Hepatic stellate cell (primary cell): ENCODE measurements around the gene CFAP43.
"Not testable (repeated sequence)": the region's sequence is repeated elsewhere in the genome, so short reads cannot be mapped to it uniquely, and the experiment has no call there.

Source experiments
- DNase-seq: peaks from one replicate; pipeline ENCODE4 v3.0.0; 2011; ENCODE audit warnings: low spot score

Gene CFAP43

DNA sequence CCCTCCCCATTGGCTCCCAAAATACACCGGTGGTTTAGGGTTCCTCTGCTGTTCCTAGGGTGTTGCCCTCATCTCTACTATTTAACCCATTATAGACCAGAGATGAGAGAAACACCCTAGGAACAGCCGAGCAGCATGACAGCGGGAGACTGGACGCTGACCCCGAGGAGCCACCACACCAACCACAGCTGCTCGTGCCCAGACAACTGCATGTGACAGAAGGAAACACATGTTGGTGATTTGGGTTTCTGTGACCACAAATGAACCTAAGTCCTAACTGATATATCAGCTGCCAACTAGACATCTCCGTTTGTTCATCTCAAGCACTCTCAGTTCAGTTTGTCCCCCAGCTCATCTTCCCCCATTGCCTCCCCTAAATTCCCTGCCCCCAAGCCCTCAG is 13.4 kb downstream of the CFAP43 start:
- no peak for DNase-seq

DNA sequence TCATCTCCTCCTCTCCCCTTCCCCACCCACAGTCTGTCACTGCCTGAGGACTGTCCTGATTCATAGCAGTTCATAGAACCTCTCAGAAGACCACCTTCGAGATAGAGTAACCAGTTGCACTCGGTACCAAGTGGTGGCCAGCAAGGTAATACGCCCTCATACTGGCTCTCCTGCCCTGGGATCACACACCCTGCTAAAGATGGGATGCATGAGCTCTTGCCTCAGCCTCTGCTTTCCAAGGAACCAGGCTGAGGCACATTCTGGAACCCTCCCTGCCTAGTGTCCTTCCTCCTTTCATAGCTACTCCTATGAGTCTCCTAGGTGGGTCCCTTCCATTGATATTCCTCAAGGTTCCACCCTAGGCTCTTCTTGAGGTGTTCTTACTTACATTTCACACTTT is 15.5 kb downstream of the CFAP43 start:
- no peak for DNase-seq

DNA sequence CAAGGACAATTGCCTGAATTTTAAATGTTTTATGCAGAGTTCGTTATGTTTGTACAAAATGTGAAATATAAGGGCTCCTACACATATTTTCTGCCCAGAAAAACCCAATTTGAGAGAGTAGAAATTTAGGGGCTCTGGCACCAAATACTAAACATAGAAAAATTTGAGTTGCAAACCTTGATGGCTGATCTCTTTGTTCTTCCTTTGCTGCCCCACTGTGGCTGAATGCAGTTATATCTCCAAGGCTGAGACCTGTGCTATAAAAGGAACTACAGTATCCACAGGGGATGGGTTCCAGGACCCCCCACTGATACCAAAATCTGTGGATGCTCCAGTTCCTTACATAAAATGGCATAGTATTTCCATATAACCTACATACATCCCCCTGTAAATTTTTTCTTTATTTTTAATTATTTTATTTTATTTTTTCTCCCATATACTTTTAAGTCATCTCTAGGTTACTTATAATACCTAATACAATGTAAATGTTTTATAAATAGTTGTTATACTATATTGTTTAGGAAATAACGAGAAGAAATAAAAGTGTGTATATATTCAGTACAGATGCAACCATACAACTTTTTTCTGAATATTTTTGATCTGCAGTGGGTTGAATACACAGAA is 22.5 kb downstream of the CFAP43 start:
- peak; percentile 31 for DNase-seq

DNA sequence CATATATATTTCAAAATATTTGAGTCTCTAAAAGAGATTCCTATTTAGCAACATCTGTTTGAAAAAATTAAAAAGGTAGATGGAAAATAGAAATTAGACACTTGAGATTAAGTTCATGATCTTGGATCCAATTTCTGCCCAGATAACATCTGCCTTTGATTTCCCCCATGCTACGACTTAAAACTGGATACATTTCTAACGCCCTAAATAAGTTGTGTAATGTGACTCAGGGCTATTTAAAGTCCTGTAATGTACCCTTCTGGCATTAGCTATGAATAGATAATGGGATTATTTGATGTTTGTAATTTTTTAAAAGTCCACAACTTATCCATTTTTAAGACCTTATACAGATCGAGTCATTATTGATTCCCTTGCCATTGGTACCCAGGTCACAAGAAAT is 23.4 kb downstream of the CFAP43 start:
- no peak for DNase-seq

DNA sequence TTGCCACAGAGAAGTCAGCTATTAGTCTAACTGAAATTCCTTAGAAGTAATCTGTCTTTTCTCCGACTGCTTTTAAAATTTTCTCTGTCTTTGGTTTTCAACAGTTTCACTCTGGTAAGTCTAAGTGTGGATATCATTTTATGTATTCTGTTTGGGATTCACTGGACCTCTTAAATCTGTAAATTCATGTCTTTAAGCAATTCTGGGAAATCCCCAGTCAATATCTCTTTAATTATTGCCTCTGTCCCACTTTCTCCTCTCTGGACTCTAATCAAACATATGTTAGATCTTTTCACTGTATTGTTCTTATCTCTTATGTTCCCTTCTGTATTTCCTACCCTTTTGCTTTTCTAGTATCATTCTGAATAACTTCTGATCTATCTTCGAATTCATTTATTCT is 29.9 kb downstream of the CFAP43 start:
- no peak for DNase-seq

DNA sequence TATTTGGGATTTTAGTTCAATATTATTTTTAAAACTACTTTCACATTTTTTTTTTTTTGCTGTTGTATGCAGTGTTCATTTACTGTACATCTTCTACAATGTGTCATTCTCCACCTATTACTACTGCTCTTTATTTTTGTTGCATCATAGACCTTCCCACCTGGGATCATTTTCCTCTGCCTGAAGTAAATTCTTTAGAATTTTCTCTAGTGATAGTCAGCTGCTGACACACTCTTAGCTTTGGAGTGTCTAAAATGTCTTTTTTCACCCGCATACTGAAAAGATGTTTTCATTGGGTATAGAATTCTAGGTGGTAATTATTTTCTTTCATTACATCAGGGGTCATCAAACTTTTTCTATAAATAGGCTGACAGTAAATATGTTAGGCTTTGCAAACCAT is 30.5 kb downstream of the CFAP43 start:
- no peak for DNase-seq

DNA sequence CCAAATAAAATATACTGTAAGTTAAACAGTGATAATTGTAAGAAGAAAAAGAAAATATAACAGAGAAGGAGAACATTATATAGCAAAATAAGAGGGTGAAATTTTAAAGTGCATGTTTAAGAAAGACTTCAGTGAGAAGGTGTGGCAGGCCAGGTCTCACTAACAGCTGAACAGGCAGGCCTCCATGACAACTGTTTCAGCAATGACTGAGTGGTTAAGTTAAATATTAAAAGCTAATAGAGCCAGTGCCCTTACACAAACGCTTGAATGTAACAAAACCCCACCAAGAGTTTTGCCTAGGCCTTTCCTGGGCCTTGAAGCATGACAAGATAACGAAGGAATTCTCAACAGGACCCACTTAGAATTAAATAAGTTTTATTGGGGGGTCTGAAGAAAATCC is 32.6 kb downstream of the CFAP43 start:
- DNase-seq, result no peak

DNA sequence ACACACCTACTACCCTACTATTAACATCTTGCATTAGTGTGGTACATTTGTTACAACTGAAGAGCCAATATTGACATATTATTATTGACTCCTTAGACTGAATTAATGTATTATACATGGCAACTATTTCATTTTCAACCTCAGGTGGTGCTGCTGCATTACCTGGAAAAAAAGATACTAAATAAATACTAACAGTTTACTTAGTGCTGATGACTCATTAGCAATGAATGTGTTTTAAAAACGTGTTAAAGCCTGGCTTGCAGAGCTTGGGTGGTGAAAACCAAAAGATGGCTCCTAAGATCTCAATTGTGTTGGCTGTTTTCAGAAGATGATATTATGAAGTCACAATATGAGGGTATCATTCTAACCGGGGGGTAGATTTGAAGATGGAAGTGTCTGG is 34.8 kb downstream of the CFAP43 start:
- DNase-seq, result no peak

DNA sequence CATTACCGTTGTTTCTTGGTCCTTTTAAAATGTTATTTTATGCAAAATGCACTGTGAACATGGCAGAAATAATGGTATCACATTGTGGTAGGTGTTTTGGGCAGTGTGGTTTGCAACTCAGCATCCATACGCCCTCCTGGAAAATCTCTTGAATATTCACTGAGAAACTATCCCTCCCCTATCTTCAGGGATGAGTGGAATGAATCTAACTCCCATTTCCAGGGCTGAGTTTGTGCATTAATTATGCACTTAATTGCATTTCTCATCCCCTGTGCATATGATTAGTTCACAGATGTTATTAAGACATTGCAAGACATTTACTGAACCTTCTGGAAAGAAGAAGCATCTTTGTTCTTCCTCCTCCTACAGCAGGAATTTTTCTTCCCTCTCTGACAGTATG is 36.5 kb downstream of the CFAP43 start:
- DNase-seq, result no peak

DNA sequence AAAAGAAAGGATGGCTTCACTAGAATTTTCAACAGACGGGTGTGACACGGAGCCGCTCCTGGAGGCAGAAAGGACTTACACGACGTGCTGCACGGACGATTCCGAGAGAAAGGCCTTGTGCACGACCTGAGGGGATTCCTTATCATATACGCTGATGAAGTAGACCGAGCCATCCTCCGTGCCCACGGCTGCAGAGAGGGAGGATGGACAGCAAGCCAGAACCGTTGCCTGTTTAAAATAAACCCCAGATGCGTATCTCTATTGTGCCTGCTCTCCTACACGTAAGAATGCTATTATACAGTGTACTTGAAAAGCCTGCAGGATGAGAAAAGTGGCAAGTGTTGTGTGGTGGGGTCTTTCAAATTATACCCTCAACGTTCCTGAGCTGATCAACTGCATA is 38.4 kb downstream of the CFAP43 start:
- no peak for DNase-seq

DNA sequence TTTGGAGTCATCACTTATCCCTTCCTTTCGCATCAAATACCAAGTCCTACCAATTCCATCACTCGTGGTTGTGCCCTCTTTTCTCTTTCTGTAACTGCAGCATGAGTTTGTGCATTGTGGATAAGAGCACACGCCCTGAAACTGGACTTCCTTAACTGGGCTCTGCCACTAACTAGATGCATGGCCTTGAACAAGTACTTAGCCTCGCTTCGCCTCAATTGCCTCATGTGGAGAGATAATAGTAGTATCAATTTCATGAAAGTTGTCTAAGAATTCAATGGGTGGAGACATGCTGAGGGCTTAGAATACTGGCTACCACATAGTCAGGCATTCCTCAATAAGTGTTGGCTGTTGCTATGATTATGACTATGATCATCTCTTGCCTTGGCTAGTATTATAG is 41.5 kb downstream of the CFAP43 start:
- no peak for DNase-seq

DNA sequence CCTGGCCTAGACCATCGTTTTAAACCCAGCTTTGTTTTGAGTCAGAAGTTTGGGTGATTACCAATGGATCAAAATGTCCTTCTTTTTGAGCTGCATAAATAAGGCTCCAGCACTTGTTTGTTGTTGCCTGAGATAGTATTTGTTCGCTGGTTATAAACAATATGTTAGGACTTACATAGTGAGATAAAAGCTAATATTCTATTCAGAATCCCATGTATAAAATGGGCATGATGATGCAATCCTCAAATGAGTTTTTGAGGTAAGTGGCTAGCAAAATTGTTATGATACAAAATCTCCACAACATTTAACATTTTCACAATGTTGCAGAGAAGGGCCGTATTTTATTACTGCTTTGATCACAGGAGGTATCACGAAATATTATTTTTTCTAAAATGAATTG is 48.5 kb downstream of the CFAP43 start:
- no peak for DNase-seq

DNA sequence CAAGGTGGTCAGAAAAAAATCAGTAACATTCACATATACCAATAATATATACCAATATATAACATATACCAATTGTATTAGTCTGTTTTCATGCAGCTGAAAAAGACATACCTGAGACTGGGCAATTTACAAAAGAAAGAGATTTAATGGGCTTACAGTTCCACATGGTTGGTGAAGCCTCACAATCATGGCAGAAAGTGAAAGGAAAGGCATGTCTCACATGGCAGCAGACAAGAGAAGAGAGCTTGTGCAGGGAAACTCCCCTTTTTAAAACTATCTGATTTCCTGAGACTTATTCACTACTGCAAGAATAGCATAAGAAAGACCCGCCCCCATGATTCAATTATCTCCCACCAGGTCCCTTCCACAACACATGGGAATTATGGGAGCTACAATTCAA is 58.0 kb downstream of the CFAP43 start:
- DNase-seq, result not testable (repeated sequence)

DNA sequence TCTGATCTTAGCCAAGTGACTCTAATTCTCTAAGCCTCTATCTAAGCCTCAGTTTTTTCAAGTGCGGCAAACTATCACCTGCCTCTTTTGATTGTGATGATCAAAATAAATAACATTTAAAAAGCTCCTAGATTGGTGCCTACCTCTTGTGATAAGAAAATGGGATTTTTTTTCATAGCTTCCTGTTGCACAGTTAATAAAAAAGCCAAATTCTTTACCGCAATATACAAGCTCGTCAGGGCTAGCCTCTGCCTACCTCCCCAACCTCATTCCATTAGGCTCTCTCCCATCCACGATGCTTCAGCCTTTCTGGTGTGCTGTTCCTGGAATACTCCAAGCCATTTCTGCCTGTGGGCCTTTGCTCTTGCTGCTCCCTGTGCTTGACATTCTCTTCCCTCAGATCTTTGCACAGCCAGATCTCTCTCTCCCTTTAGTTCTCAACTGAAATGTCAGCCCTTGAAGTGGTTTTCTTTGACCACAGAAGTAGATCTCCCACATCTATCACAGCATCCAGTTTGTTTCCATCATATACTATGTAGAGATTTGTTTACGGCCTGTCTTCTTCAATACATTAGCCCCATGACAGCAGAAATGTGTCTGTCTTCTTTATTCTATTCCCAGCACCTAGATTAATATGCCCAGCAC is 61.4 kb downstream of the CFAP43 start:
- DNase-seq, result no peak

DNA sequence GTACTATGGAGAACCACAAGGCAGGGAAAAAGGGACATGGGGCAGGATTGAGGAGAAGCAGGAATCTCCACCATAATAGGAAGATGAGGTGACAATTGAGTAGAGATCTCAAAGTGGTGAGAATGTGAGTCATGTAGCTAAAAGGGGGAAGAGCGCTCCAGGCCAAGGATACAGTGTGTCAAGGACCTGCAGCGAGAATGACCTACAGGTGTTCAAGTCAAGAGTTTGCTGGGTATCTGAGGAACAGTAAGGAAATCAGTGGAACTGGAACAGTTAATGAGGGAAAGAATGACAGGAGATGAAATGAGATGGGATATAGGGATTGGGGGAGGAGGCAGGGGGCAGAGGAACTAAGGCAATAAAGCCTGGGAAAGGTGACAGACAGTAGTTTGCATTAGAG is 76.6 kb downstream of the CFAP43 start:
- DNase-seq, result no peak

DNA sequence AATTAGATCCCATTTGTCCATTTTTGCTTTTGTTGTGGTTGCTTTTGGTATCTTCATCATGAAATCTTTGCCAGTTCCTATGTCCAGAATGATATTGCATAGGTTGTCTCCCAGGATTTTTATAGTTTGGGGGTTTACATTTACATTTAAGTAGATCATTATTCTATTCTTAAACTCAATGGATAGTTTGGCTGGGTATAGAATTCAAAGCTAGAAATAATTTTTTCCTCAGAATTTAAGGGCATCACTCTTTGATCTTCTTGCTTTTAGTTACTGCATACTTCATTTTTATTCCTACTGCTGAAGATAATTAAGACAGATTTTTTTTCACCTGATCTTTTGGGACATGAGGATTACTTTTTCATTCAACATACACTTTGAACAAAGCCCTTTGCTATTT is 80.4 kb downstream of the CFAP43 start:
- DNase-seq, result no peak

DNA sequence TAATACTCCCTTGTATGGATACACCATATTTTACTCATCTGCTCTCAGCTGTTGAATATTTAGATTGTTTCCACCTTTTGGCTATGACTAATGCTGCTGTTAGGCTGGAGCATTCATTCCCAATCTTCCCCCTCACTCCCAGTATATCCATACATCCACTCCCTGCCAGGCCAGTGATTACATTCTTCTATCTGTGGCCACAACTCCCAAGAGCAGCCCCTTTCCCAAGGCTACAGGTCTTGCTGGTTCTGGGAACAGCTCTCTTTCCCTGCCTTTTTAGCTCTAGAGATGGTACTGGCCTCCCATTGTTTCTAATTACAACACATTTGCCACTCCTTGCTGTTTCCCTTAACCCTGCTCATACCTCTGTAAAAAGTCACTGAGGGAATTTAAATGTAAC is 82.0 kb downstream of the CFAP43 start:
- no peak for DNase-seq

DNA sequence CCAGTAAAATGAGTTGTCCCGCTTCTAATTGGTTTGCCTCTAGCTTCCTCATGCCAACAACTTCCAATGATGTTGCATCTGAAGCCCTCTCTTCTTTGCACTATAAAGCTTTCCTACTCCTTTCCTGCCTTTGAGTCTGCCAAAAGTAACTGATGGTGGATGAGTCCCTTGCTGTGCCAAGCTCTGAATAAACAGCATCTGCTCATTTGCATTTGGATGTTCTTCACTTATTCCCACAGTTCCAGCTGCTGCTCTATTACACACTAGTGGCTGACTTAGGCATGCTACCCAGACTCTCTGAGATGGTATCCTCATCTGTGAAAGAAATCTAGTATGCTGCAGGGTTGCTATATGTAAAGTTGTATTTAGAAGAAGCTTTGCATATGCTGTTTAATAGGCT is 85.3 kb downstream of the CFAP43 start:
- DNase-seq, result no peak

DNA sequence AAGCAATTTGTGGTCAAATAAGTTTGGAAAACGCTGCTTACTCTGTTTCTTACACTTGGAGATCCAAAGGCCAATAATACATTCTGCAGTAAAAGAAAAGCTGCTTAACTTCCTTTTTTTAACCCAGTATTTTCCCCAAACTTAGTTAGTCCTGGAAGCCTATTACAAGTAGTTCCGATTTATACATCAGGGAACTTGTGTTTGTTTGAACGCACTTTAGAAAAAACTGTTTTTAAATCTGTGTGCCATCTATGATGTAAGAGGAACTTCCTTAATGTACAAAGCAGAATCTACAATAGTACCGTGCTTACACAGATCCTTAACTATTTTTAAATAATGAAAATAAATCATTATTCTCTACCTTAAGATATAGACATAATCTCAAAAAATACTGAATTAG is 87.2 kb downstream of the CFAP43 start:
- DNase-seq, result no peak

DNA sequence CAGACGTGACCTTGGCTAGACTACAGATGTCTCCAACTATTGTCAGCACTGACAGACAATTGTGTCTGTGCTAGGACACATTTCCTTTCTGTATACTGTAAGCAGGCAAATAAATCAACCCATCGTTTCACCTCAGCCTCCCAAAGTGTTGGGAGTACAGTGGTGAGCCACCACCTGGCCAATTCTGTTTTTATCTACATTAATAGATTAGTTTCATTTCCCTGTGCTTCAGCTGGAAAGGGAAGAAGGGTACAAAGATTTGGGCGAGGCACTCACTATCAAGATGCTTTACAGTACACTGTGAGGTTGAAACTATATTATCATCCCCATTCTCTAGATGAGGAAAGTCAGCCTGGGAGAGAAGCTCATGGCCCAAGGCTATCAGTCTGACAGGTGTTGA is 88.3 kb downstream of the CFAP43 start:
- no peak for DNase-seq

DNA sequence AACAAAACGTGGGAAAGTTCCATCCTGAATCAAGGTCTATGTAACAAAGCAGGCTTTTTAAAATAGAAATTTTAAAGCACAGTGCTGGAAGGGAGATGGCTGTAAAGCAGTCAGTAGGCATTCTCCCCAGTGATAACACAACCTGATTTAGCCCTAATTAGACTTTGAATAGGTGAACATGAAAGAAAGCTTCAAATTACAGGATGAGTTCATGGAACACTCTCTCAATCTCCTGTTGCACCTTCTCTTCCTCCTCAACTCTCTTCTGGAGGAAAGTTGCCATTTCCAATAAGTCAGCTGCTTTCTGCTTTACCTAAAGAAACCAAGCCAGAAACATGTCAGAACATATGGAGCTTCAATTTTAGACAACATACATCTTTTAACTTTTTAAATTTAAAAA is 90.1 kb downstream of the CFAP43 start:
- DNase-seq, result no peak

DNA sequence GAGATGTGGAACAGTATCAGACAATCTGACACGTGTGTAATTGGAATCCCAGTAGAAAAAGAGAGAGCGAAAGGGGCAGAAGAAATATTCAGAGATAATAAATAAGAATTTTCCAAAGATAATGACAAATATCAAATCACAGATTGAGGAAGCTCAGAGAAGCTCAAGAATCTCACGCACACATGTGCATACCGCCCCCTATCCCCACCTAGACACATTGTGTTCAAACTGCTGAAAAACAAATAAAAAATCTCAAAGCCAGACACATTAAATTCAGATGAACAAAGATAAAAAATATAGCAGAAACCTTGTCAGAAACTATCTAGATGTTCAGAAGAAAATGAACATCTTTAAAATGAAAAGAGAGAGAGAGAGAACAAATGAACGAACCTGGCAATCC is 92.9 kb downstream of the CFAP43 start:
- no peak for DNase-seq

DNA sequence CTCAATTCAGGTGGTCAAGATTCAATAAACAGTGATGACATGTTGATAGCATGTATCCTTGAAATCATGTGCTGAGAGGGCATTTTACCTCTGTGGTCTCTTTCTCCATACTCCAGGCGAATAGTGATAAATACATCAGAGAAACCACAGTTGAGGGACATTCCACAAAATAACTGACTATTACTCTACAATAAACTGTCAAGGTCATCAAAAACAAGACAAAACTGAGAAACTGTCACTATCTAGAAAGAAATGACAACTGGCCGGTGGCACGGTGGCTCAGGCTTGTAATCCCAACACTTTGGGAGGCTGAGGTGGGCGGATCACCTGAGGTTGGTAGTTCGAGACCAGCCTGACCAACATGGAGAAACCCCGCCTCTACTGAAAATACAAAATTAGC is 94.0 kb downstream of the CFAP43 start:
- no peak for DNase-seq

DNA sequence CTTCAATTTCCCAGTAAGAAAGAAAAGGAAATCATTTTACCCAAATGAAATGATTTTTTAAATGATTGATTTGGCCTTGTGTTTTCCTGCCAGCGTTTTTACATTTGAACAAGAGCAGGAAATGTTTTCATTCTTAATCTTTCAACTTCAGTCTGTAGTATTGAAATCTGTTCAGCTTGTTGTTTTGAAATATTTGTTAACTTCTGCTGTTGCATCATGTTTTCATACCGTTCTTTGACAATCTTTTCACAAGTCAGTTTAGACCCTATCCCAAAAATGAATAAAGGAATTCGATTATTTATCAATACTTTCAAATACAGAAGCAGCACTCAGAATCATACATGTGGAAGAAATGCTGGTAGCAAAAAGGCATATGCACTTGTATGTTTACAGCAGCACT is 102.1 kb downstream of the CFAP43 start:
- no peak for DNase-seq

DNA sequence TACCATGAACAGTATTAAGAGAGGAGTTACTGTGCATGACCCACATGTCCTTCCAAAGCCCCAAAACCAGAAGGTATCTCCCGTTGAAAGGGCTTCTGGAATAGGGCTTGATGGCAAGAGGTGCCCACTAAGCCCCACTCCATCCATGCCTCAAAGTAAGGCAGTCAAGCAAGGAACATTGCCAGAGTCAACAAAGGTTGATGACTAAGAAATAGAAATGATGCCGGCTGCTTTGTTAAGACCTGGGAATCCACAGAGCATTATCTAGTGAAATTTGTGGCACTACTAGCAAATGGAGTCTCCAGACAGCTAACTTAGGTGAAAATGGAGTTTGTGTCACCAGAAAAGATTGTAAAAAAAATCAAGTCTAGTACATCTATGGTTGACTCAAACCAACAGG is 104.0 kb downstream of the CFAP43 start:
- no peak for DNase-seq
